Measurements from ENCODE around the gene ADAM33.

ADAM33 gene

DNA sequence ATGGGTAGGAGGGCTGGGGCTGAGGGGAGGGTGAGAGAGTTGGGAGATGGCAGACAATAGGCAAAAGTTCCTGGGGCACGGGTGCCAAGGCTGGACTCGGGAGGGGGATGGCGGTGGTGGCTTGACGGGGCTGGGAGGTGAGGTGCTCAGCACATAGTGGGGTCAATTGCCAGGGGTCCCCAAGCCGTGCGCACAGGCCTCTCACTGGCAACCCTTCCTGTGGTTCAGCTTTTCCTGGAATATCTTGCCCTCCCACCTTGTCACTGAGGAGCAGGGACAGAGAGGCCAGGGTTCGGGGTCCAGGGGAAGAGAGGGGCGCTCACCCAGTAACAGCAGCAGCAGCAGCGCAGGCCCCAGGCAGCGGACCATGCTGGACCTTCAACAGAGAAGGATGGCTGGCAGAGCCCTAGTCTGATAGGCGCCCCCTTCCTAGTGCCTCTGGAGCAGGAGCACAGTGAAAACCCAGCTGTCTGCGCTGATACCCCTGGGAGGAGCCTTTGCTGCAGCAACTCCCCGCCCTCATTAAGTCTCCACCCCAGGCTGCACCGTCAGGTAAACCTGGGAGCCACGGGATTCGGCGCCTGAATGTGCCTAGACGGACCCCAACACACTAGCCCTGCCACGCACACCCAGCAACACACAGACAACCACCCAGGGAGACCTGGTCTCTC lies 18.6 kb downstream of the ADAM33 start, which contains the start of gene GFRA4:
GFRA4 (minus strand) TSS at position 369 of the 671 bp plus-strand sequence; CDS start at position 369, 0 bp downstream.
- DNase-seq: no peak

GRCh38 chr20:3661814-3662665 lies 19.8 kb downstream of the ADAM33 start:
- no peak for DNase-seq

DNA sequence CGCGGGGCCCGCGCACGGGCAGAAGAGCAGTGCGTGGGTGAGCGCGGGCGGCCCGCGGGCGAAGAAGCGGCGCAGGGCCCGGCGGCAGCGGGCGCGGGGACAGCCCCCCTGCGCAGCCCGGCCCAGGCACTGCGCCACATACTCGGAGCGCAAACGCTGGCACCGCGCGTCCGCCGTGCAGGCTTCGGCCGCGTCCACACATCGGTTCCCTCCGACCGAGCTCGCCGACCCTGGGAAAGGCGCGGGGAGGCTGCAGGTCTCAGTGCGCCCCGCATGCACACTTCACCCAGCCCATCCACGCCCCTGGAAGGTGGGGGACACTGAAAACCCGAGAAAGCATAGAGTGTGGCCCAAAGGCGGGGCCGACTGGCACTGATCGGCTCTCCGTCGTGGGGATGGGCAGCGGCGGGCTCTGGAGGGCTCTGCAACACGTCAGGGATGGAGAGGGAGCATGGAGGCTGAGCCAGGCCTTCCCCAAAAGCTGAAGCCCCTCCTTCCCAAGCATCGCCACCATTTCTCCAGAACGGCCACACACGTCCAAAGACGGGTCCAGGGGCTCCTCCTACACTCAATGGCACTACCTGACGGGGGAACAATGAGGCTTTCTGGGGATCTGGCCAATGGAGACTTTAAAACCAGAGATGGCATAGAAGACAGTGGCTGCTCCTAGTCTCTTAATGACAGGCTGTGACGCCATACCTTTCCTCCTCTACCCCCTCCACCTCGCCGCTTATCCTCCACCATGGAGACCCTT lies 20.6 kb downstream of the ADAM33 start:
- no peak for DNase-seq

GRCh38 chr20:3660262-3661059 lies 21.3 kb downstream of the ADAM33 start:
- no peak for DNase-seq

GRCh38 chr20:3659492-3660261 lies 22.1 kb downstream of the ADAM33 start:
- no peak for DNase-seq

- no peak for DNase-seq
Observed at GRCh38 chr20:3658716-3659491, 22.9 kb downstream of the ADAM33 start.

GRCh38 chr20:3658019-3658715 lies 23.6 kb downstream of the ADAM33 start:
- no peak for DNase-seq

- no peak for DNase-seq
Observed at GRCh38 chr20:3655131-3655405, 26.7 kb downstream of the ADAM33 start.

DNA sequence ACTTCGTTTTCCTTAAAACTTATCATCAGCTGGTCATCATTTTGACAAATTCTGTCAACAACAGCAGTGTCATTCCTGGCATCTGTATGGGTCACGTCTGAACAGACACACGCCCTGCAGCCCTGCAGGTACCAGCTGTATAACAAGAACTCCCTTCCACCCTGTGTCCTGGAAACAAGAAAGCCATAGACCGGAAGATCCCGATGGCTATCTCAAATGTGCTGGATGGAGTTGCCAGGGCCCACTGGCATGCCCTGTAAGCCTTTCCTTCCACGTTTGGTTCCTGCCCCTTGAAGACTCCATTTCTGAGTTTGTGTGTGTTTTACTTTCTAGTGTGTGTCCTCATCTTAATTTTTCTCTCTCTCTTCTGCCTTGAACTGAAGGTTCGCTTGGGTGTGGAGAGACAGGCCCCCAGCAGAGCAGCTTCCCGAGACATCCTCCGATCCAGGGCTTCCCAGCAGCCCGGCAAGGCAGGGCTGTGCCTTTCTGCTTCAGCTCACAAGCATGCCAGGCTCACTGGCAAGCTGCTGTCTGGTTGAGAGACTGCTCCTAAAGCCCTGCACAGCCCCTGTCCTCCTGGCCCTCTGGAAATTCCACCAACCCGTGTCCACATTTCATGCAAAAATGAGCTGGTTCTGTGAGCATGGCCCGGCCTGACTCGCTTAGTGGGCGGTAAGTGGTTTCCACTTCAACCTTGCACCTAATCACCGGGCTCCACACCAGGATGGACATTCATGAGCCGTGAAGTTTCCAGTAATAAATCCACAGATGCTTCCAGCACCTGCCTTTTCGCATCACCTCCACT lies 27.3 kb downstream of the ADAM33 start:
- DNase-seq: no peak

DNA sequence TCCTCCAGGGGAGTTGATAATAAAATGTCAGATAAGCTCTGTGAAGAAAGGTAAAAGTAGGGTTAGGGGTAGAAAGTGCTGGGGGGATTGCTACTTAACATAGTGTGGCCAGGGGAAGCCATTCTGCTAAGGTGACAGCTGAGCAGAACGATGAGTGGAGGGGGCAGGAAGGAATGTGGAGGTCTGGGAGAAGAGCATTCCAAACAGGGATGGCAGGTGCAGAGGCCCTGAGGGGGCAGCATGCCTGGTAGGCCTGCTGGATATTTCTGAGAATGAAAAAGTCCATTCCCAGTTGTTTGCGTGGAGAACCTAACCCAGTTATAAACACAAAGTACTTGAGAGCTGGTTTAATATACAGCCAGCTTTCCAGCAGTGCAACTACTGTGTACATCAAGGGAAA lies 27.9 kb downstream of the ADAM33 start:
- DNase-seq: no peak

DNA sequence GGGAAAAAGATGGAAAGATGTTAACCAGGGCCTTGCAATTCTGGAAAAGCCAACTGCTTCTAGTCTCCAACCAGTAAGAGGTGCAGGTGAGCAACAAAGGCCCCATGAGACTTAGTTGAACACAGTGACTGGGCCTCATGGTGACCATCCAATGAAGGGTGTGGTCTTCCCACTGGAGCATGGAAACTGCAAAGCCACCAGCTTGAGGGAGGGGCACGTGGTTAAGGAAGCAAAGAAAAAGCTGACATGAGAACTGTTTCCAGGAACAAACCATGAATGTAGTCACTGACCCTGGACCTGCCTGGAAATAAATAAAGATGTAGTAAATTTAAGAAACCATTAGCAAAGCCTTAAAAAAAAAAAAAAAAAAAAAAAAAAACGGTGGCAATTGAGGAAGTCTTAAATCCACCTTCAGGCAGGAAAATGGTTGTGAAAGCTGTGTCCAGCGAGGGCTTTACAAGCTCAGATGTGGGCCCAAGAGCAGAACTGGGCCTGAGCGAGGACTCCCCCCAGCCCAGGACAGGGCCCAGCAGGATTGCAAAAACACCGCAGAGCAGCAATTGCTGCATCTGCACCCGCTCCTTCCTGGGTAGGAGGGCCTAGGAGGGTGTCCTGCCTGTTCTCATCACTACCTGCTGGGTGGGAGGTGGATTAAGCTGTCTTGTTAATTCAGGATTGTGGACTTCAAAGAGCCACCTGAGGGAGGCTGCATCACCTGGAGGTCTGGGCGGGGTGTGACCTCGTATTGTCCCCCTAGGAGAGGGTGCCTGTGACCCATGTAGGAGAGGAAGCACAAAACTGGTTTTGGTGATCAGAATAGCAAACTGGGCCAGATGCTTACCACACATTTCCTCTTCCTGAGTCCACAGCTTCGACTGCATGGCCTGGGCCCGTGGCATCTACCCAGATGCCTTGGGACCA lies 28.9 kb downstream of the ADAM33 start:
- DNase-seq: no peak

DNA sequence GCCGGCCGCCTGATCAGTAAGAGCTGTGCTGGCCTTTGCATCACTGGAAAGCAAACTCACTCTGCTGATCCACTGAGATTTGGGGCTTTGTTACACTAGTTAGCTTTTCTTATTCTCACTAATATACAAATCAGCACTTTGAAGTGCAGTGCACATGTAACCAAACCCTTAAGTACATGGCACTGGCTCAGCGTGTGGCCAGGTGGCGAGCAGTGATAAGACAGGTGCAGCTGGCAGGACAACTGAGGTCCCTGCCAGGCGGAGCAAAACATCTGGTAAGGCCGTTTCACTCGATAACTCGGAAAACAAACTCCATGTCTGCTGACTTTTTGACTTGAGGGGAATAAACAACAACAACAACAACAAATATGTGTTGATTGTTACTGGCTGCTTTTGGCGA lies 29.6 kb downstream of the ADAM33 start:
- DNase-seq: no peak

GRCh38 chr20:3651204-3651962 lies 30.4 kb downstream of the ADAM33 start:
- no peak for DNase-seq

GRCh38 chr20:3648951-3649350 lies 32.9 kb downstream of the ADAM33 start:
- DNase-seq: no peak

DNA sequence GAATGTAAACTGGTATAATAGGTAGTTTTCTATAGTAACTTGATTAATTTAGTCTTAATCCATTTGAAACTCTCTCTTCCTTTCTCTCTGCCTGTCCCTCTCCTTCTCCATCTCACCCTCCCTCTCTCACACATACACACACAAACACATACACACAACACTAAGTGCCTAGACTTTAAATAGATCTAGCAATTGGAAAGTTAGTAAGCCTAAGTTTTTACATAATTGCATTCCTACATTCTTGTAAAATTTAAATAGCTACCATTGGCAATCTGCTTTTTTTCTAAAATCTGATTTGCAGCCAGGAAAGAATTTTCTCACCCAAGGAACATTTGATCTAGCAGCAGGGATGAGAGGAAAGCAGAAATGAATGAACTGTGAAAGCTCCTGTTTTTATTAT lies 34.3 kb downstream of the ADAM33 start:
- no peak for DNase-seq

- DNase-seq: no peak
Observed at GRCh38 chr20:3646651-3647050, 35.2 kb downstream of the ADAM33 start.

DNA sequence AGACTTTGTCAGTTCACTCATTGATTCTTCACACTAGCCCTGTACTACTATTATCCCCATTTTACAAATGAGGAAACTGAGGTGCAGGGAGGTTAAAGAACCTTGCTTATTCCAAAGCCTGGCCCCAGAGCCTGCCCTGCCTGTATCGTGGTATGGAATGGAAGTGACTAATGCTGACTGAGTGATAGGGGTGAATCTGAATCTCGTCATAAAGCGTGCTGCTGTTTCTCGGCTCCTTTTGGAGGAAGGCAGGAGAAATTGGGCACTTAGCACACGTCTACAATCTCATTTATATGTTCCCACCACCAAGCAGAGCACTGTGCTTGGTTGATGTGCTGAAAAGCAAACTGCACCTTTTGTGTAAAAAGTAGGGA lies 35.8 kb downstream of the ADAM33 start:
- no peak for DNase-seq
